B cell (primary cell): ENCODE measurements around the gene STARD4. TPM values are rescaled to one million over a fixed set of nuclear protein-coding genes. Genes with fewer than 3 reads are reported as not detected.

Experiments
- ATAC-seq: fragments of 200-7000 bp; cut with Tn5 transposase; one replicate; pipeline ENCODE4 v1.10.0; 2021; ENCODE audit warnings: low read depth, mild to moderate bottlenecking, moderate number of reproducible peaks, moderate library complexity
- CTCF ChIA-PET: fragments of 350-600 bp; sonication (Branson Sonifier 250); formaldehyde crosslinking; loops from one replicate; lab custom pipeline; 2021; ENCODE audit warnings: antibody characterized with exemption, inconsistent platforms; lab: Charles Lee
- POLR2A ChIA-PET: fragments of 350-600 bp; sonication (Branson Sonifier 250); formaldehyde crosslinking; loops from one replicate; lab custom pipeline; 2021; ENCODE audit warnings: antibody characterized with exemption; lab: Charles Lee
- DNase-seq: peaks from one replicate; pipeline ENCODE4 v3.0.0; 2013
- H2AFZ ChIP-seq: 2 replicates; pipeline ENCODE4 v1.6.1; 2012; ENCODE audit warnings: mild to moderate bottlenecking, low read depth, low read length; ENCODE audit not compliant: insufficient read depth, poor library complexity, severe bottlenecking
- H3K27ac ChIP-seq, 2 donors: 1 replicate in 1 of 2; 2 replicates in 1 of 2; pipeline ENCODE4 v1.5.1; 2012 to 2013; ENCODE audit warnings: low read length in 2 of 2, mild to moderate bottlenecking in 2 of 2, moderate library complexity in 1 of 2
- H3K27me3 ChIP-seq, 4 experiments: fragments of 200-600 bp in 1 of 4; sonication (generic) in 1 of 4; replicated peaks in 1 of 4; 1 replicate in 2 of 4; 2 replicates in 2 of 4; pipeline versions ENCODE4 v1.6.1 to v1.7.0; 2013 to 2016; ENCODE audit warnings: low read length in 3 of 4, mild to moderate bottlenecking in 2 of 4, mixed read lengths in 1 of 4, moderate library complexity in 1 of 4; ENCODE audit not compliant: insufficient read depth in 4 of 4, control insufficient read depth in 3 of 4; ENCODE audit errors: control extremely low read depth in 1 of 4
- H3K36me3 ChIP-seq, 2 experiments: replicated peaks in 1 of 2; 1 replicate in 1 of 2; 2 replicates in 1 of 2; pipeline versions ENCODE4 v1.6.1 to v1.7.1; 2013; ENCODE audit warnings: low read length in 1 of 2; ENCODE audit not compliant: insufficient read depth in 2 of 2, control insufficient read depth in 1 of 2; ENCODE audit errors: control extremely low read depth in 1 of 2, extremely low read depth in 1 of 2
- H3K4me1 ChIP-seq, 2 donors: fragments of 200-600 bp in 1 of 2; sonication (generic) in 1 of 2; 1 replicate in 1 of 2; 2 replicates in 1 of 2; pipeline versions ENCODE4 v1.5.1 to v1.6.1; 2013 to 2017; ENCODE audit warnings: low read length in 2 of 2; ENCODE audit not compliant: control insufficient read depth in 2 of 2, insufficient read depth in 2 of 2
- H3K4me2 ChIP-seq: replicated peaks from 2 replicates; pipeline ENCODE3; 2012; ENCODE audit warnings: mild to moderate bottlenecking, low read depth, low read length; ENCODE audit not compliant: poor library complexity, severe bottlenecking
- H3K4me3 ChIP-seq, 5 experiments: fragments of 200-600 bp in 1 of 5; sonication (generic) in 1 of 5; 1 replicate in 3 of 5; 2 replicates in 2 of 5; pipeline versions ENCODE4 v1.5.1 to v1.7.0; 2011 to 2016; ENCODE audit warnings: low read length in 4 of 5, mild to moderate bottlenecking in 4 of 5, low read depth in 2 of 5, control low read depth in 1 of 5, moderate library complexity in 1 of 5; ENCODE audit not compliant: insufficient read depth in 1 of 5; ENCODE audit errors: control extremely low read depth in 1 of 5, extremely low read depth in 1 of 5
- H3K79me2 ChIP-seq: fragments of 200-600 bp; sonication (generic); one replicate; pipeline ENCODE4 v1.6.0; 2016; ENCODE audit warnings: low read length; ENCODE audit not compliant: control insufficient read depth, insufficient read depth
- H3K9ac ChIP-seq: fragments of 200-600 bp; sonication (generic); 2 replicates; pipeline ENCODE4 v1.6.1; 2017; ENCODE audit warnings: mild to moderate bottlenecking, low read length, moderate library complexity
- H3K9me3 ChIP-seq, 3 donors: one replicate each; pipeline versions ENCODE4 v1.6.1 to v1.7.1; 2013; ENCODE audit warnings: low read length in 2 of 3; ENCODE audit not compliant: control insufficient read depth in 2 of 3, insufficient read depth in 1 of 3; ENCODE audit errors: control extremely low read depth in 1 of 3
- H4K20me1 ChIP-seq: 2 replicates; pipeline ENCODE4 v1.6.0; 2012; ENCODE audit warnings: mild to moderate bottlenecking, low read length; ENCODE audit not compliant: insufficient read depth, control insufficient read depth, poor library complexity, severe bottlenecking
- H3K27ac Mint-ChIP-seq: one replicate; pipeline ENCODE4 v1.8.0; 2021; ENCODE audit warnings: mixed read lengths
- H3K27me3 Mint-ChIP-seq: one replicate; pipeline ENCODE4 v1.8.0; 2021; ENCODE audit warnings: mixed read lengths
- H3K4me1 Mint-ChIP-seq: one replicate; pipeline ENCODE4 v1.8.0; 2021; ENCODE audit warnings: mixed read lengths
- H3K4me3 Mint-ChIP-seq: one replicate; pipeline ENCODE4 v1.8.0; 2021; ENCODE audit warnings: mixed read lengths
- H3K9me3 Mint-ChIP-seq: one replicate; pipeline ENCODE4 v1.8.0; 2022; ENCODE audit warnings: mixed read lengths; ENCODE audit not compliant: insufficient read depth
- CTCF ChIP-seq: fragments of 200-600 bp; IDR thresholded peaks from one replicate; pipeline ENCODE4 v1.8.0; 2022; ENCODE audit warnings: antibody characterized with exemption, mild to moderate bottlenecking
- EZH2 ChIP-seq: IDR thresholded peaks from 2 replicates; pipeline ENCODE4 v1.6.1; 2012; ENCODE audit warnings: borderline replicate concordance, low read depth, mild to moderate bottlenecking, moderate library complexity, low read length; ENCODE audit not compliant: insufficient read depth, poor library complexity, severe bottlenecking
- WGBS: methylation state at CpG from one replicate; pipeline ENCODE4 v1.1.5; 2013; ENCODE audit warnings: missing lambda C conversion rate; ENCODE audit not compliant: insufficient coverage; 5-methylcytosine and 5-hydroxymethylcytosine counted together
- intact Hi-C: fragments of 100-400 bp; cut with micrococcal nuclease; formaldehyde crosslinking; loops from one replicate; pipeline ENCODE4 v1.10.0; 2022
- polyA plus RNA-seq: library from polyadenylated mRNA; depleted of rRNA; stranded (reverse); fragments of >200 nt; gene quantifications from 2 replicates; pipeline ENCODE4 v1.2.3, GENCODE V29; 2012
- total RNA-seq, 2 donors: library from RNA; stranded (reverse); fragments of 120-200 nt in 1 of 2; gene quantifications; 1 replicate in 1 of 2; 2 replicates in 1 of 2; pipeline versions ENCODE4 v1.2.3 to v1.2.4, GENCODE V29; 2013 to 2022

The STARD4 gene
- total and polyA plus RNA-seq, 2 donors (not counting 1 experiment from before 2014, with no cell fraction given) = 7.6 to 31.1 TPM

- Mint-ChIP-seq H3K27ac (no peak overlapping the region), H3K27me3 (peaks cover 33% of the 10 kb centered on the region), H3K9me3 (no peaks in the 10 kb centered on the region), H3K4me3 (no peak overlapping the region), H3K4me1 (peaks cover 4% of the 10 kb centered on the region)
- Histone ChIP-seq H3K9ac (no peak overlapping the region), H3K27ac (no peak overlapping the region), H4K20me1 (no peaks in the 10 kb centered on the region), H3K4me2 (no peak overlapping the region), H3K36me3 (no peaks in the 10 kb centered on the region), H3K4me3 (no peak overlapping the region), H3K79me2 (no peaks in the 10 kb centered on the region), H2AFZ (no peak overlapping the region), H3K9me3 (no peaks in the 10 kb centered on the region), H3K27me3 (peaks cover 0 to 6% (median 2%) of the 10 kb centered on the region in 4 experiments), H3K4me1 (peaks cover 3 to 4% of the 10 kb centered on the region in 2 donors)
- no peak for TF ChIP-seq CTCF
- TF ChIP-seq EZH2 = no peak
- DNase-seq (no peak), ATAC-seq (no peak)
- POLR2A ChIA-PET = no interaction called here
- CTCF ChIA-PET = interaction anchor here (0.5 to 1.8 kb wide), 5 partner anchors 12 to 612 kb away, joined by 3 to 5 read pairs (median 3); partner anchors contain the start of gene STARD4
- WGBS = no CpG with 5 or more reads among the region's 1 CpG
- intact Hi-C loops = no loop called here
These were observed 23.7 kb upstream of the STARD4 start for GRCh38 chr5:111535879-111536549.

GRCh38 chr5:111532886-111533582 lies 20.7 kb upstream of the STARD4 start:
- no peak overlapping the region for H2AFZ ChIP-seq
- POLR2A ChIA-PET = no interaction called here

More at GRCh38 chr5:111532886-111533582, 20.7 kb upstream of the STARD4 start:
- WGBS = 80% methylated on average over 1 of the region's 5 CpGs
- DNase-seq (no peak), ATAC-seq (no peak)
- no peaks in the 10 kb centered on the region for H3K9me3 Mint-ChIP-seq
- H3K4me3 ChIP-seq = no peak overlapping the region
- peaks cover 17% of the 10 kb centered on the region for H3K27me3 Mint-ChIP-seq
- no peak overlapping the region for H3K4me2 ChIP-seq
- H3K36me3 ChIP-seq = no peaks in the 10 kb centered on the region
- no peaks in the 10 kb centered on the region for H3K9me3 ChIP-seq
- no peak overlapping the region for H3K4me3 Mint-ChIP-seq
- H3K4me1 ChIP-seq = peaks cover 13 to 17% of the 10 kb centered on the region in 2 donors
- H3K27me3 ChIP-seq = peaks cover 0 to under 1% (median 0%) of the 10 kb centered on the region in 4 experiments
- peaks cover 20% of the 10 kb centered on the region for H3K4me1 Mint-ChIP-seq
- no peak overlapping the region for H3K9ac ChIP-seq
- H3K79me2 ChIP-seq = no peaks in the 10 kb centered on the region
- intact Hi-C loops = loop anchor here (5.0 kb wide), 1 partner anchor 614 kb away; no protein-coding TSS in a partner anchor
- H3K27ac Mint-ChIP-seq = no peak overlapping the region
- no peaks in the 10 kb centered on the region for H4K20me1 ChIP-seq
- CTCF ChIA-PET = interaction anchor here (1.2 to 1.5 kb wide), 2 partner anchors 18 to 24 kb away, joined by 4 to 6 read pairs; no protein-coding TSS in a partner anchor
- no peak for TF ChIP-seq CTCF
- TF ChIP-seq EZH2 = no peak
- H3K27ac ChIP-seq = no peak overlapping the region
